ENCODE data around the gene MTG1.
"Not testable (repeated sequence)": the region's sequence is repeated elsewhere in the genome, so short reads cannot be mapped to it uniquely, and the experiment has no call there.

MTG1 gene

DNA sequence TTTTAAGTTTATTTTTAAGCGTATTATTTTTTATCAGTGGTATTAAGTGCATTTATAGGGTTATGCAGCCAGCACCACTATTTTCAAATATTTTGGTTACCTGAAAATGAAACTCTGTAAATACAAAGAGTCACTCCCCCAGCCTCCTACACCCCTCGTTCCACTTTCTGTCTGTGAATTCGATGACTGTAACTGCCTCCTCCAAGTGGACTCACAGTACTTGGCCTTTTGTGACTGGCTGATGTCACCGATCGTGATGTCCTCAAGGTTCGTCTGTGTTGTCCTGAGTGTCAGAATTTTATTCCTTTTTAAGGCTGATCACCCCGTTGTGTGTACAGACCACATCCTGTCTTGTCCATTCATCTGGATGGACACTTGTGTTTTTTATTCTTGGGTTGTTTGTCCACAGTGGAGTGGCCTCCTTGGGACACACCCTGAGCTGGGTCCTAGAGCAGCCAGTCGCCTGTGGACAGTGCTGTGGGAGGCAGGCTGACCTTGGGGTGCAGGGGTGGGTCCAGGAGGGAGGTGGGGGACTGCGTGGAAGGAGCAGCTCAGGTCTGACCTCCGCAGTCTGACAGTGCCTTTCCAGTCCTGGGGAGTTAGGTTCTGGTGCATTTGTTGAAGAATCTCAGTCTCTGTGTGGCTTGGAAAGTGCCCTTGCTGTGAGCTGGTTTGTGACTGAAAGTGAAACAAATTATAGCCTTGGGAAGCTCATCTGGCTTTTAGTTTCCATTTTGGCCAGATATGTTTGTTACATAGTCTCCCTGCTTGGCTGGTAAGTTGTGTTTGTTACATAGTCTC is 6.9 kb downstream of the MTG1 start:
- no peak for DNase-seq (ENCODE audit: low read depth)

DNA sequence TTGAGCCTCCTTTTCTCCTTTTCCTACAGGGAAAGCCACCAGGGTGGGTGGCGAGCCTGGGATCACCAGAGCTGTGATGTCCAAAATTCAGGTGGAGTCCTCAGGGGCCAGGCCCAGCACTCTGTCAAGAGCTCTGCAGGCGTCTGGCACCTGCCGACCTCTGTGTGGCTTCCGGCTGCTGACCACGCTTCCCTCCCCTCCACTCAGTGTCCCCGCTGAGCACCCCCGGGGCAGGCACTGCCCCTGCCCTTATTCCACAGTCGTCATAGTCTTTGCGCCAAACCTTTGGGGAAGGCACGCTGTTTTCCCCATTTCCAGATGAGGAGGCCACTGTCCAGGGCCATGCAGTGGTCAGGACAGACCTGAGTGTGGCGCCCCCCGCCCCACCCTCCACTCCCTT is 7.5 kb downstream of the MTG1 start:
- DNase-seq (ENCODE audit: low read depth), result no peak

DNA sequence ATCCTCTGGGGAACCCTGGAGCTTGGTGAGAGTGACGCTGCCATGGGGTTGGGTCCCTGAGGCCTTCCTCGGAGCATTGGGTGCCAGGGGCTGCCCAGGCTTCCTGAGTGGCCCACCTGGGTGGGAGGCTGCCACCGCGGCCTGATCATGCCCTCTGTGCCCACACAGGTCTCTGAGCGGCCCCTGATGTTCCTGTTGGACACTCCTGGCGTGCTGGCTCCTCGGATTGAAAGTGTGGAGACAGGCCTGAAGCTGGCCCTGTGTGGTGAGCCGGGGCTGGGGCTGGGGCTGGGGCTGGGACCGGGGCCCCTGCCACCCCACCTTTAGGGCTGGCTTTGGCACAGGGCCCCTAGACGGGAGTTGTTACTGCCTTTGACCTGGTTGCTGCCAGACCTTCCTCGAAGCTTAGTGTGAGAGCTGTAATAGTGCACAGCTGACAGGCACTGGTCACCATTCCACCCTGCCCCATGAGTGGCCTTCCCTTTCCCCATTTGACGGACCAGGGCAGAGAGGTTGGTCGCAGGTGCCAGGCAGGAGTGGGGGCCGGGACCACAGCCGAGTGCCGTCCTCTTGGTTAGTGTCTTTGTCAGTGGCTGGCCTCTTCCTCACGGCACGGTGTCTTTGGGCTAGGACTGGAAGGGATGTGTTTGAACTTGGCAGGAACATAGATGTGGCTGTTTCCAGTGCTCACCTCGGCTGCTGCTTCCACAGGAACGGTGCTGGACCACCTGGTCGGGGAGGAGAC is 8.2 kb downstream of the MTG1 start:
- DNase-seq (ENCODE audit: low read depth), result no peak

GRCh38 chr10:133403359-133403758 is 9.4 kb downstream of the MTG1 start:
- DNase-seq (ENCODE audit: low read depth), result no peak

- no peak for DNase-seq (ENCODE audit: low read depth)
Observed at GRCh38 chr10:133403784-133404183, 9.8 kb downstream of the MTG1 start.

DNA sequence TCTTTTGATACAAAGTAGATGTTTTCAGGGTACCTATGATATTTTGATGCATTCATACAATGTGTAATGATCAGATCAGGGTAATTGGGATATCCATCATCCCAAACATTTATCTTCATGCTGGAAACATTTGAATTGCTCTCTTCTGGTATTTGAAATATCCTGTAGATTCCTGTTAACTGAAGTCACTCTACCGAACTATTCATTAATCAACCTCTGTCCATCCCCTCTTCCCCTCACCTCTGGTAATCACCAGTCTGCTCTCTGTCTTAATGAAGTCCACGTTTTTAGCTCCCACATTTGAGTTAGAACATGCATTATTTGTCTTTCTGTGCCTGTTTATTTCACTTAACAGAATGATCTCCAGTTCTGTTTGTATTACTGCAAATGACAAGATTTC is 11.3 kb downstream of the MTG1 start:
- DNase-seq (ENCODE audit: low read depth), result no peak

DNA sequence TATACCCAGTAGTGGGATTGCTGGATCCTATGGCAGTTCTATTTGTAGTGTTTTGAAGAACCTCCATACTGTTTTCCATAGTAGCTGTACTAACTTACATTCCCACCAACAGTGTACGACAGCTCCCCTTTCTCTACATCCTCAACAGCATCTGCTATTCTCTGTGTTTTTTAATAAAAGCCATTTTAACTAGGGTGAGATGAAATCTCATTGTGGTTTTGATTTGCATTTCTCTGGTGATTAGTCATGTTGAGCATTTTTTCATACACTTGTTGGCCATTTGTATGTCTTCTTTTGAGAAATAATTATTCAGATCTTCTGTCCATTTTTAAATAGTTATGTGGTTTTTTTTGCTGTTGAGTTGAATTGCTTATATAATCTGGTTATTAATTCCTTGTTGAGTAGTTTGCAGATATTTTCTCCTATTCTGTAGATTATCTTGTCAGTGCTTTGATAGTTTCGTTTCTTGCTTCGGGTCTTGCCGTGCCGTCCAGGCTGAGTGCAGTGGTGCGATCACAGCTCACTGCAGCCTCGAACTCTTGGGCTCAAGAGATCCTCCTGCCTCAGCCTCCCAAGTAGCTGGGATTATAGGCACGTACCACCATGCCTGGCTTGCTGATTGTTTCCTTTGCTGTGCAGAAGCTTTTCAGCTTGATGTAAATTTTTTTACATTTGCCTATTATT is 12.0 kb downstream of the MTG1 start:
- DNase-seq (ENCODE audit: low read depth), result no peak

DNA sequence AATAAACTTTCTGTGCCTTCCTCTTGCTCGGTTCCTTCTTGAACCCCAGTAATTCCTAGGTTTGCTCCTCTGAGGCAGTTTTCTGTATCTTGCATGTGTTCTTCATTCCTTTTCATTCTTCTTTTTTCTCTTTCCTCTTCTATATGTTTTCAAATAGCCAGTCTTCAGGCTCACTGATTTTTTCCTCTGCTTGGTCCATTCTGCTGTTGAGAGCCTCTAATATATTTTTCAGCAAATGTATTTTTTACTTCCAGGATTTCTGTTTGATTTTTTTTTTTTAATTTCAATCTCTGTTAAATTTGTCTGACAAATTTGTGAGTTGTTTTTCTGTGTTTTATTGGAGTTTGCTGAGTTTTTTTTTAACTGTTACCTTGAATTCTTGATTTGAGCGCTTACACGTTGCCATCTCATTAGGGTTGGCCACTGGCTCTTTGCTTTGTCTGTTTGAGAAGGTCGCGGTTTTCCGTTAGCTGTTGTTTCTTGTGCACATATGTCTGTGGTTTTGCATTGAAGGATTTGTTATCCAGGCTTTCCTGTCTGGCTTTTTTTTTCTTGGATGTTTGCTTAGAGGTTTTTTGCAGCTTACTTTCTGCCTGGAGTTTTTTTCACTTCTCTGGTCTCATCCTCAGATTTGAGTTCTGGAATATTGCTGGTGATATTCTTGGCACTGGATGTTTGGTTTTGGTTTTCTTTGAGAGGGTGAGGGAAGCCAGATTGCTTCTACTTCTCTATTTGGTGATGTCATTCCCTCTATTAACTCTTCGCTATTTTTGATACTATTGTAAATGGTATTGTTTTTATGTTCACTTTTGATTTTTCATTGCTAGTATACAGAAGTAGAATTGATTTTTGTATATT is 17.8 kb downstream of the MTG1 start:
- no peak for DNase-seq (ENCODE audit: low read depth)

DNA sequence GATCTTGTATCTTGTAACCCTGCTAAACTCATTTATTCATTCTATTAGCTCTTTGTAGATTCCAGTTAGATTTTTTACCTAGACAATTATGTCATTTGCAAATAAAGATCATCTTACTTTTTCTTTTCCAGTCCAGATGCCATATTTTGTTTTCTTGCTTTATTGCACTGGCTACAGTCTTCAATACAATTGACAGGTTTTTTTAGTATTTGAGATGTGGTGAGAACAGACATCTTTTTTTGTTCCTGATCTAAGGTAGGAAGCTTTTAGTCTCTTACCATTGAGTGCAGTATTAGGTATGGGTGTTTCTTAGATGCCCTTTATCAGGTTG is 18.4 kb downstream of the MTG1 start:
- no peak for DNase-seq (ENCODE audit: low read depth)

- not testable (repeated sequence) for DNase-seq (ENCODE audit: low read depth)
Observed at GRCh38 chr10:133414401-133414800, 20.4 kb downstream of the MTG1 start.

DNA sequence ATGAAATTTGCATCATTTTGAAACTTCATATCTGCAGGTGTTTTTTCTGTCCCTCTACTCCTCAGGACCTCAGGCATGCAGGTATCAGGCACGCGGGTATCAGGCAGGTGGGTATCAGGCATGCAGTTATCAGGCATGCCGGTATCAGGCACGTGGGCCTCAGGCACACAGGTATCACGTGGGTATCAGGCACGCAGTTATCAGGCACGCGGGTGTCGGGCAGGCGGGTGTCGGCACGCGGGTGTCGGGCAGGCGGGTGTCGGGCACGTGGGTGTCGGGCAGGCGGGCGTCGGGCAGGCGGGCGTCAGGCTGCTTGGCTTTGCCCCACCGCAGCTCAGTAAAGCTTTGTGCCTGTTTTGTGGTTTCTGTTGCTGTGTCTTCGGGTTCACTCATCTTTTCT is 21.8 kb downstream of the MTG1 start:
- no peak for DNase-seq (ENCODE audit: low read depth)

DNA sequence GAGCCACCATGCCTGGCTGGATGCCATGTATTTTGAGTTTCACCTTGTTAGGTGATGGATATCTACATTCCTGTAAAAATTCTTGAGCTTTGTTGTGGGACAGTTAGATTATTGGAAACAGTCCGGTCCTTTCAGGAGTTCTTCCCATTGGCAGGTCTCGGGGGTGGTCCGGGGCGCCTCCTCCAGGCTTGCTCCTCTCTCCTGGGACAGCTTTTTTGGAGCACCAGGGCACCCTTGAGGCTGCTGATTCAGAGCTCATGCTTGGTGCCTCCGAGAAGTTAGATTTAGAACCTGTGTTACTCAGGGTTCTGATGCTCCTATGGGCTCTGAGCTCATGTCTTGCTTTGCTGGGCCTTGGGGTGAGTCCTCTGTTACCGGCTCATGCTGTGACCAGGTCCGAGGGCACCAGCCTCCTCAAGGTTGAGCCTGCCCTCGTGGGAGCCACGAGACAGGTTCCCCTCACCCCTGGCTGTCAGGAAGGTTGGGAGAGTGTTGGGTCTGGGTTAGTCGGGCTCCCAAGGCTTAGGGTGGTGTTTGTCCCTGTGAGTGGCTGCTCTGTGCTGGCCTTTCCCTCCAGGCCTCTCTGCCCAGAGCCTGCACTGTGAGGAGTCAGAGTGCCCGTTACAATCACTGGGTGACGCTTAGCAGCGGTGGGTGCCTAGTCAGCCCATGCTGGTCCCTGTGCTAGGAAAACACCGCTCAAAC is 24.5 kb downstream of the MTG1 start:
- DNase-seq (ENCODE audit: low read depth), result no peak

- no peak for DNase-seq (ENCODE audit: low read depth)
Observed at GRCh38 chr10:133419211-133419950, 25.4 kb downstream of the MTG1 start.

GRCh38 chr10:133420028-133420427 is 26.1 kb downstream of the MTG1 start:
- DNase-seq (ENCODE audit: low read depth), result no peak

GRCh38 chr10:133420579-133420978 is 26.6 kb downstream of the MTG1 start:
- no peak for DNase-seq (ENCODE audit: low read depth)

- DNase-seq (ENCODE audit: low read depth), result no peak
Observed at GRCh38 chr10:133421336-133422222, 27.6 kb downstream of the MTG1 start.

GRCh38 chr10:133422223-133422806 is 28.4 kb downstream of the MTG1 start:
- DNase-seq (ENCODE audit: low read depth), result no peak

DNA sequence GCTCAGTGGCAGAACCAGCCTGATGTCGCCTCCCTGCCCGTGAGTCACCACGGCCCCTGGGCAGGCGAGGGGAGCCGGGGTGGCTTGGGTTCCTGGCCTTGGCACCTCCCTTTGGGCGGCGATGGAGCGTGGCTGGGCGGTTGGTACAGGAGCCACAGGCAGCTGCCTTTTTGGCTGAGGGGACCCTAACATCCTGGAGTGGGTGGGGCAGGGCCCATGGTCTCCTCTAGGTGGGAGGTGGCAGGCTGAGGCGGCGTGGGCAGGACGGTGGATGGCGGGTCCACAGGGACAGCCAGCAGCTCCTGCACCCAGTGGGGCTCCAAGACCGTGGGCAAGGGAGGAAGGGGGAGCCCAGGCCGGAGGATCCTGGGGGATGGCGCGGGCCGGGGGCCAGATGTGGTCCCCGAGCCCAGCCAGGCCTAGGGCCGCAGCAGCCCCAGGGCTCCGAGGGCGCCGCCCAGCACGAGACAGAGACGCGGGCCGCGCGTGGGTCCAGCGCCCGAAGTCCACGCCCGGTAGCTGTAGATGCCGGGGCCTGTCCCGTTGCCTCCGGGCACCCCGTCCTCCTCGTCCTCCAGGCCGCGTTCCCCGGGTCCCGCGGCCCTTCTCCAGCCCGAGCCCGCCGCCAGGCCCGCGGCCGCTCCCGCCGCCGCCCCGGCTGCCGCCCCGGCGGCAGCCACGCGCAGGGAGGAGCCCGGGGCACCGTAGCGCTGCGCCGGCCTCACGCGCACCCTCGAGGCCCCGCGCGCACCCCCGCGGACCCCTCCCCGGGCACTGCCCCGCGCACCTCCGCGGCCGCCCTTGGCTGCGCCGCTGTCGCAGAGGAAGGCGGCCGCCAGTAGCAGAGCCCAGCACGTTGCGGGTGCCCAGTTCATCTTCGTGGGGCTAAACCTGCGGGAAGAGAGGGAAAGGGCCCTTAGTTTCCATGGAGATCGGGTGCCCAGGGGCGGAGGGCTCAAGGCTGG is 29.1 kb downstream of the MTG1 start:
- no peak for DNase-seq (ENCODE audit: low read depth)
